Activated CD4-positive, CD25-positive, alpha-beta regulatory T cell (primary cell): ENCODE data around the gene DENND2C.

ENCODE experiments used
- DNase-seq, 4 experiments: peaks; one replicate each; lab custom pipeline; 2025; lab: John Stamatoyannopoulos, UW

DENND2C gene

GRCh38 chr1:114676115-114676514 is 6.3 kb upstream of the DENND2C start:
- no peak for DNase-seq

- DNase-seq: no peak
Measured at GRCh38 chr1:114671939-114672275, 2.1 kb upstream of the DENND2C start.

GRCh38 chr1:114671011-114671938 is 1.4 kb upstream of the DENND2C start:
- no peak for DNase-seq

- DNase-seq: peak; percentile 67 to 75 (median 68)
Measured at GRCh38 chr1:114670083-114671010, 498 bp upstream of the DENND2C start.

GRCh38 chr1:114668784-114669561 is 876 bp downstream of the DENND2C start:
- no peak for DNase-seq

- no peak for DNase-seq
Measured at GRCh38 chr1:114668373-114668772, 1.5 kb downstream of the DENND2C start.

- no peak for DNase-seq
Measured at GRCh38 chr1:114666954-114667353, 2.9 kb downstream of the DENND2C start.

GRCh38 chr1:114660238-114660637 is 9.6 kb downstream of the DENND2C start:
- DNase-seq: no peak

GRCh38 chr1:114651893-114652292 is 18.0 kb downstream of the DENND2C start:
- DNase-seq: no peak

- no peak for DNase-seq
Measured at GRCh38 chr1:114648503-114648902, 21.3 kb downstream of the DENND2C start.

GRCh38 chr1:114641377-114641776 is 28.5 kb downstream of the DENND2C start:
- DNase-seq: no peak

GRCh38 chr1:114638910-114639309 is 30.9 kb downstream of the DENND2C start:
- DNase-seq: no peak

GRCh38 chr1:114632427-114632826 is 37.4 kb downstream of the DENND2C start:
- DNase-seq: no peak

GRCh38 chr1:114627107-114627506 is 42.7 kb downstream of the DENND2C start:
- no peak for DNase-seq

- DNase-seq: no peak
Measured at GRCh38 chr1:114623364-114623763, 46.5 kb downstream of the DENND2C start.

- no peak for DNase-seq
Measured at GRCh38 chr1:114620419-114620818, 49.4 kb downstream of the DENND2C start.

- DNase-seq: no peak
Measured at GRCh38 chr1:114618606-114619005, 51.2 kb downstream of the DENND2C start.

GRCh38 chr1:114610546-114611245 is 59.2 kb downstream of the DENND2C start:
- DNase-seq: no peak

- no peak for DNase-seq
Measured at GRCh38 chr1:114609826-114610225, 60.0 kb downstream of the DENND2C start.

- DNase-seq: no peak
Measured at GRCh38 chr1:114609026-114609425, 60.8 kb downstream of the DENND2C start.

GRCh38 chr1:114607223-114607622 is 62.6 kb downstream of the DENND2C start:
- DNase-seq: no peak
